Activated T-helper 1 cell treated with anti-CD3 and anti-CD28 coated beads, Interleukin-2, amount 50 U/mL, for 16 hours (primary cell): Measurements from ENCODE around the gene MRPL28.
A peak's percentile ranks its signal among the peaks of the same experiment; 100 is the strongest.
"Not testable (repeated sequence)": the region's sequence is repeated elsewhere in the genome, so short reads cannot be mapped to it uniquely, and the experiment has no call there.

Experiments used
- DNase-seq, 2 donors: peaks; one replicate each; pipeline ENCODE4 v3.0.0-alpha.2; 2020; ENCODE audit warnings: low read depth in 1 of 2, low spot score in 1 of 2

MRPL28 gene

GRCh38 chr16:391885-392335 lies 21.6 kb upstream of the MRPL28 start:
- DNase-seq: peak in 1 of 2 donors; percentile 68

- no peak for DNase-seq
Observed at GRCh38 chr16:389352-389751, 19.0 kb upstream of the MRPL28 start.

GRCh38 chr16:387761-388666 lies 17.7 kb upstream of the MRPL28 start:
- DNase-seq: not testable (repeated sequence)

GRCh38 chr16:386641-387156 lies 16.4 kb upstream of the MRPL28 start:
- no peak for DNase-seq

GRCh38 chr16:383326-384051 lies 13.2 kb upstream of the MRPL28 start:
- no peak for DNase-seq

GRCh38 chr16:381789-382717 lies 11.7 kb upstream of the MRPL28 start, which contains the start of gene PGAP6:
Gene PGAP6 (minus strand): TSS chr16:381978. CDS start chr16:381821, 157 bp downstream.
- DNase-seq: peak; percentile 27 to 60

GRCh38 chr16:381012-381788 lies 10.9 kb upstream of the MRPL28 start:
- no peak for DNase-seq

- no peak for DNase-seq
Observed at GRCh38 chr16:380762-381011, 10.3 kb upstream of the MRPL28 start.

- no peak for DNase-seq
Observed at GRCh38 chr16:379961-380761, 9.8 kb upstream of the MRPL28 start.

GRCh38 chr16:379183-379960 lies 9.0 kb upstream of the MRPL28 start:
- no peak for DNase-seq

GRCh38 chr16:378821-379182 lies 8.5 kb upstream of the MRPL28 start:
- no peak for DNase-seq

- not testable (repeated sequence) for DNase-seq
Observed at GRCh38 chr16:378113-378820, 7.9 kb upstream of the MRPL28 start.

- DNase-seq: no peak
Observed at GRCh38 chr16:377419-377951, 7.1 kb upstream of the MRPL28 start.

GRCh38 chr16:376817-377418 lies 6.6 kb upstream of the MRPL28 start:
- no peak for DNase-seq

GRCh38 chr16:375927-376816 lies 5.8 kb upstream of the MRPL28 start:
- no peak for DNase-seq

GRCh38 chr16:375212-375611 lies 4.9 kb upstream of the MRPL28 start:
- no peak for DNase-seq

GRCh38 chr16:374616-374926 lies 4.2 kb upstream of the MRPL28 start:
- DNase-seq: no peak
